Gastrocnemius medialis (tissue), 4 donors: ENCODE results near the gene ZNF423. TPM values are rescaled to one million over a fixed set of nuclear protein-coding genes. Genes with fewer than 3 reads are reported as not detected.

Source experiments
- ATAC-seq, 2 donors: fragments of 150-250 bp; one replicate each; pipeline ENCODE4 v1.9.1; 2016
- DNase-seq, 2 donors: peaks; one replicate each; pipeline ENCODE4 v3.0.0-alpha.2; 2019
- H3K27ac ChIP-seq, 4 donors: fragments of 200-600 bp; sonication (generic); 1 replicate in 1 of 4; 2 replicates in 3 of 4; pipeline ENCODE4 v1.5.1; 2016 to 2018; ENCODE audit warnings: mild to moderate bottlenecking in 2 of 4, moderate library complexity in 1 of 4
- H3K27me3 ChIP-seq, 3 donors: fragments of 200-600 bp; sonication (generic) in 2 of 3; 1 replicate in 1 of 3; 2 replicates in 2 of 3; pipeline versions ENCODE4 v1.5.1 to v1.6.0; 2016 to 2019; ENCODE audit warnings: mild to moderate bottlenecking in 1 of 3, moderate library complexity in 1 of 3
- H3K36me3 ChIP-seq, 2 donors: fragments of 200-600 bp; sonication (generic) in 1 of 2; one replicate each; pipeline ENCODE4 v1.5.1; 2017 to 2018
- H3K4me1 ChIP-seq, 2 donors: fragments of 200-600 bp; sonication (generic) in 1 of 2; one replicate each; pipeline ENCODE4 v1.5.1; 2016 to 2017; ENCODE audit warnings: mild to moderate bottlenecking in 2 of 2
- H3K4me3 ChIP-seq, 4 donors: fragments of 200-600 bp; sonication (generic) in 3 of 4; 1 replicate in 1 of 4; 2 replicates in 3 of 4; pipeline ENCODE4 v1.5.1; 2016 to 2019; ENCODE audit warnings: mild to moderate bottlenecking in 2 of 4
- H3K9me3 ChIP-seq, 3 donors: fragments of 200-600 bp; sonication (generic) in 2 of 3; 1 replicate in 1 of 3; 2 replicates in 2 of 3; pipeline ENCODE4 v1.5.1; 2016 to 2019
- CTCF ChIP-seq, 5 experiments: fragments of 450-650 bp in 3 of 5; fragments of 200-600 bp in 2 of 5; sonication (generic) in 2 of 5; IDR thresholded peaks in 4 of 5; conservative IDR thresholded peaks in 1 of 5; 1 replicate in 4 of 5; 2 replicates in 1 of 5; pipeline ENCODE4 v1.5.1; 2016 to 2019; ENCODE audit warnings: antibody characterized with exemption in 5 of 5, mild to moderate bottlenecking in 3 of 5, moderate library complexity in 3 of 5
- POLR2A ChIP-seq, 2 donors: fragments of 450-650 bp; IDR thresholded peaks; one replicate each; pipeline ENCODE4 v1.6.1; 2017; ENCODE audit warnings: antibody characterized with exemption in 2 of 2, mild to moderate bottlenecking in 2 of 2, moderate library complexity in 2 of 2
- in situ Hi-C, 4 donors: fragments of 200-750 bp; cut with MboI; loops; one replicate each; pipeline versions ENCODE4 v1.15.0 to v1.8.0; 2017; ENCODE audit warnings: low sequenced_read_pairs in 4 of 4
- intact Hi-C: fragments of 100-400 bp; cut with DNase I; formaldehyde crosslinking; loops from one replicate; pipeline ENCODE4 v1.15.1; 2023; ENCODE audit warnings: low total_unique reads
- total RNA-seq, 4 donors: library from RNA; depleted of rRNA; stranded (reverse); fragments of >200 nt; gene quantifications; one replicate each; pipeline versions ENCODE4 v1.1.0 to v1.2.3, GENCODE V29; 2016

The ZNF423 gene
- total RNA-seq, 4 donors from 2014 or later = 8.4 to 15.8 (median 12.5) TPM

DNA sequence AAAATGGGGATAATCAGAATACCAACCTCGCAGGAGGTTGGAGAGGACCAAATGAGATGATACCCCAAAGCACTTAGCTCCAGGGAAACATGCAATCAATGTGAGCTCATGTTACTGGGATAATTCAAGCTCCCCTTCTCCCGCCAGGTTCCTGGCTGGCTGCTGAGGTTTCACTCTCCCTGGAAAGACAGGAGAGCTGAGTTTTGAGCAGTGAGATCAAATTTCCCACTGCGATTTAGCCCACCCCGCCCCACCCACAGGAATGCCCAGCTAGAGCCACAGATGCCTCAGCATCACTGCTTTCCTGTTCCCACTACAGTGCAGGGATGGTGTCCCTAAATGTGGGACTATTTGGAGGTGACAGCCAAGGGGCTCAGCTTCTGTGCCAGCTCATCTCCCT lies 56.7 kb downstream of the ZNF423 start:
- H3K27me3 ChIP-seq = no peaks in the 10 kb centered on the region
- intact Hi-C loops = no loop called here
- H3K36me3 ChIP-seq = no peaks in the 10 kb centered on the region
- ATAC-seq (no peak), DNase-seq (no peak)
- H3K4me3 ChIP-seq = no peak overlapping the region
- in situ Hi-C loops = no loop called here
- peaks cover 6 to 23% of the 10 kb centered on the region in 2 donors for H3K4me1 ChIP-seq
- H3K27ac ChIP-seq = no peak overlapping the region
- TF ChIP-seq POLR2A (IDR thresholded peaks at IDR 0.05) (no peak), CTCF (IDR thresholded peaks at IDR 0.05 in 4 of 5, conservative IDR thresholded peaks at IDR 0.05 in 1 of 5) (no peak)
- no peaks in the 10 kb centered on the region for H3K9me3 ChIP-seq

DNA sequence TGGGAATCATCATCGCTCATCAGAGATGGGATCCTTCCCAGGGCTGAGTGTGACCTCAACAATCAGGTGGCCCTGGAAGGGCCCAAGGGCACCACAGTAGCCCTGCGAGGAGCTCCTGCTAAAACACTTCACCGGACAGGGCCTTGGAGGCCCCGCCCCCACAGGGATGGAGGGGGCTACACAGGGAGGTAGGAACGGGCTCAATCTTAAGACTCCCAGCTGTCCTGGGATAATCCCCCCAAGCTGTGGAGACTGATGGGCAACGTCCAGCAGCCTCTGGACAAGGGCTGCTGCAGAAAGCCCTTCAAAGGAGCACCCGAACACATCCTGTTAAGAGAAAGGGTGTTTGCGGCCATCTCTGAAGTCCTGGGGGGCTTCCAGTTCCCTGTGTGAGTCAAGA lies 60.4 kb downstream of the ZNF423 start:
- Histone ChIP-seq H3K27ac (no peak overlapping the region), H3K36me3 (no peaks in the 10 kb centered on the region), H3K27me3 (no peaks in the 10 kb centered on the region), H3K4me1 (peaks cover 12 to 16% of the 10 kb centered on the region in 2 donors), H3K4me3 (no peak overlapping the region), H3K9me3 (no peaks in the 10 kb centered on the region)
- in situ Hi-C loops (no loop called here), intact Hi-C loops (no loop called here)
- TF ChIP-seq CTCF (IDR thresholded peaks at IDR 0.05 in 4 of 5, conservative IDR thresholded peaks at IDR 0.05 in 1 of 5) (no peak), POLR2A (IDR thresholded peaks at IDR 0.05) (no peak)
- no peak for ATAC-seq
- no peak for DNase-seq

DNA sequence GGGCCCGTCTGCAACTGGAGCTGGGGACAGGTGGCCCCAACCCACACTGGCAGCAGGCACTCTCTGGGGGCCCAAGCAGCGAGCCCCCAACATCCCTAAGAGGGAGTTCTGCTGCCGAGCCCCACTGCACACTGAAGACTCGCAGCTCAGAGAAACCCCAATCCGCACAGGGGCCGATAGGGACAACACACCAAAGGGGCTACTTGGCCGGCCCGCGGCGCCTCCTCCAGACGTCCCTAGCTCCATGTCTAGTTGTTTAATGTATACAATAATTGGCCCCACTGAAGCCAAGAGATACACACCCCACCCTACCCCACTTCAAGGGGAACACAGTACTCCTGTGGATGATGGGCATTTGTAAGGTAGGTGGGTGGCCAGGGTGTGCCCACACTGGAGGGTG lies 62.7 kb downstream of the ZNF423 start:
- H3K4me1 ChIP-seq = peaks cover 17 to 22% of the 10 kb centered on the region in 2 donors
- no peak overlapping the region for H3K4me3 ChIP-seq
- DNase-seq (no peak), ATAC-seq (no peak)
- in situ Hi-C loops = no loop called here
- intact Hi-C loops = no loop called here
- H3K27me3 ChIP-seq = no peaks in the 10 kb centered on the region
- no peaks in the 10 kb centered on the region for H3K36me3 ChIP-seq
- H3K27ac ChIP-seq = no peak overlapping the region
- no peak for TF ChIP-seq POLR2A (IDR thresholded peaks at IDR 0.05)
- no peak for TF ChIP-seq CTCF (IDR thresholded peaks at IDR 0.05 in 4 of 5, conservative IDR thresholded peaks at IDR 0.05 in 1 of 5)
- H3K9me3 ChIP-seq = no peaks in the 10 kb centered on the region

DNA sequence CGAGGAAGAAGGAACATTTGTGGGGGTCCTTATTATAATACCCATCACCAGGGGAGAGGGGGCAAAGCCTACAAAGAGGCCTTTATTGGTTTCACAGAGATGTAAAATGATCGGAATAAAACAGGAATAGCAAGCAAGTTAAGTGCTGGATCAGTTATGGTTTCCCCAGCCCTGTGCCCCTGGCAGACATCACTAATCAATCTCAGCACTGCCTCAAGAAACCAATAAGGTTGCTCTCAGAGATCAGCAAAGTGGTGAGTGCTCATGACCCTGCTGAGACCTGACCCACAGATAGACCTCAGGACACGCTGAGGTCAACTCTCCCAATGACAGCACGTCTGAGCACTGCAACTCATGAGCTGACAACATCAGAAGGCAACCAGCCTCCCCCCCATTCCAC lies 66.3 kb downstream of the ZNF423 start:
- intact Hi-C loops = no loop called here
- H3K36me3 ChIP-seq = no peaks in the 10 kb centered on the region
- H3K9me3 ChIP-seq = no peaks in the 10 kb centered on the region
- H3K27me3 ChIP-seq = no peaks in the 10 kb centered on the region
- peaks cover 14 to 22% of the 10 kb centered on the region in 2 donors for H3K4me1 ChIP-seq
- in situ Hi-C loops = no loop called here
- DNase-seq = no peak
- H3K27ac ChIP-seq = peak overlapping the region in 2 of 4 donors; percentile 40 to 57
- no peak for ATAC-seq
- H3K4me3 ChIP-seq = no peak overlapping the region
- no peak for TF ChIP-seq POLR2A (IDR thresholded peaks at IDR 0.05)
- no peak for TF ChIP-seq CTCF (IDR thresholded peaks at IDR 0.05 in 4 of 5, conservative IDR thresholded peaks at IDR 0.05 in 1 of 5)

DNA sequence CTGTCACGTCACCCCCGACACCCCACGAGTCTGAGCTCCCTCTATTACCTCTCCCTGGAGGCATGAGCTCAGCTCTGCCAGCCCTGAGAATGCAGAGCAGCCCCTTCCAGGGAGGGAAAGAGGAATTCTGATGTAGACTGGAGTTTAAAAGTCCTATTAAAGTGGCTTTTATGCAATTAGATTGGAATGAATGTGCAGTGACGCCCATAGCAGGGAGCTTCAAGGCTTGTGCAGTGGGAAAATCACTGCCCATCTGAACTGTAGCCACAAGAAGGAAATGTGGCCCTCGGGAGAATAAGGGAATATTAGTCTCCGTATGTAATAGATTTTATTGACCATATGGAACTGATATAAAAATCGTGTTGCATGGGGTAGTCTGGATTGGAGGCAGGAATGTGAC lies 66.9 kb downstream of the ZNF423 start:
- in situ Hi-C loops = no loop called here

More for the DNA sequence above, 66.9 kb downstream of the ZNF423 start:
- DNase-seq (no peak), ATAC-seq (no peak)
- Histone ChIP-seq H3K4me1 (peaks cover 14 to 22% of the 10 kb centered on the region in 2 donors), H3K9me3 (no peaks in the 10 kb centered on the region), H3K27ac (peak overlapping the region in 3 of 4 donors; percentile 4 to 57 (median 40)), H3K27me3 (no peaks in the 10 kb centered on the region), H3K36me3 (no peaks in the 10 kb centered on the region), H3K4me3 (no peak overlapping the region)
- TF ChIP-seq POLR2A (IDR thresholded peaks at IDR 0.05) = no peak
- TF ChIP-seq CTCF (IDR thresholded peaks at IDR 0.05 in 4 of 5, conservative IDR thresholded peaks at IDR 0.05 in 1 of 5) = no peak
- intact Hi-C loops = no loop called here
